OCI-LY7 (cell line): ENCODE data around the gene ZNF143.

Experiments
- EZH2phosphoT487 ChIP-seq: fragments of 200-600 bp; sonication (generic); IDR thresholded peaks from 2 replicates; pipeline ENCODE4 v1.6.1; 2018; ENCODE audit warnings: low read depth, borderline replicate concordance, mild to moderate bottlenecking, mixed run types, antibody characterized with exemption, low read length, moderate library complexity, mixed read lengths
- TF ChIP-seq, protein P1 (sequence below): fragments of 200-600 bp; sonication (generic); conservative IDR thresholded peaks from 2 replicates; pipeline ENCODE4 v1.5.1; 2014; ENCODE audit warnings: mild to moderate bottlenecking, antibody characterized with exemption, low read length, moderate library complexity, mixed read lengths

- TF ChIP-seq, protein P1, sequence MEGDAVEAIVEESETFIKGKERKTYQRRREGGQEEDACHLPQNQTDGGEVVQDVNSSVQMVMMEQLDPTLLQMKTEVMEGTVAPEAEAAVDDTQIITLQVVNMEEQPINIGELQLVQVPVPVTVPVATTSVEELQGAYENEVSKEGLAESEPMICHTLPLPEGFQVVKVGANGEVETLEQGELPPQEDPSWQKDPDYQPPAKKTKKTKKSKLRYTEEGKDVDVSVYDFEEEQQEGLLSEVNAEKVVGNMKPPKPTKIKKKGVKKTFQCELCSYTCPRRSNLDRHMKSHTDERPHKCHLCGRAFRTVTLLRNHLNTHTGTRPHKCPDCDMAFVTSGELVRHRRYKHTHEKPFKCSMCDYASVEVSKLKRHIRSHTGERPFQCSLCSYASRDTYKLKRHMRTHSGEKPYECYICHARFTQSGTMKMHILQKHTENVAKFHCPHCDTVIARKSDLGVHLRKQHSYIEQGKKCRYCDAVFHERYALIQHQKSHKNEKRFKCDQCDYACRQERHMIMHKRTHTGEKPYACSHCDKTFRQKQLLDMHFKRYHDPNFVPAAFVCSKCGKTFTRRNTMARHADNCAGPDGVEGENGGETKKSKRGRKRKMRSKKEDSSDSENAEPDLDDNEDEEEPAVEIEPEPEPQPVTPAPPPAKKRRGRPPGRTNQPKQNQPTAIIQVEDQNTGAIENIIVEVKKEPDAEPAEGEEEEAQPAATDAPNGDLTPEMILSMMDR = no peak
- TF ChIP-seq EZH2phosphoT487 = no peak
Observed at GRCh38 chr11:9455722-9456121, 5.1 kb upstream of the ZNF143 start.
